ENCODE measurements around the gene DBT. TPM values are rescaled to one million over a fixed set of nuclear protein-coding genes. Genes with fewer than 3 reads are reported as not detected.

Gene DBT
- total RNA-seq, 1 donor from 2014 or later: 11.4 TPM

GRCh38 chr1:100198596-100198995 lies 51.0 kb downstream of the DBT start:
- H3K4me3 Mint-ChIP-seq (ENCODE audit: unreplicated experiment): no peak overlapping the region

DNA sequence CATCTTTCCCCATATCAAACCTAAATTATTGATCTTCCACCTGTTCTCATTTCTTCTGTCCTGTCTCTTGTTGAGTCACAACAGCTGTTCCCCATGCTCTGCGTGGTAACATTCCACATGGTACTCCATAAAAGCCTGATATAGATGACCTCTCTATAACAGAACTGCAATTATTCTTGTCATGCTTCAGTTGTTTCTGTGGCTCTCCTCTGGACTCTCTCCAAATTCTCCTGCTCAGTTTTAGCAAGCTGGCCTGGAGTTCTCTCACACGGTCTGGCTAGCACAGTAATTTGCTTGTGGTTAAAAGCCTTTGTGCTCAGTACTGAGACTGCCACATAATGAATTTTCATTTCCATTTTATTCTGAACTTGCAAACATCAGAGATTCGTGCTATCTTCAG lies 61.0 kb downstream of the DBT start:
- H3K36me3 Mint-ChIP-seq (ENCODE audit: unreplicated experiment): no peaks in the 10 kb centered on the region
- no peaks in the 10 kb centered on the region for H3K4me1 Mint-ChIP-seq (ENCODE audit: low read depth, unreplicated experiment)
- H3K27me3 Mint-ChIP-seq (ENCODE audit: unreplicated experiment): no peaks in the 10 kb centered on the region
- no peak overlapping the region for H3K4me3 Mint-ChIP-seq (ENCODE audit: unreplicated experiment)
- no peaks in the 10 kb centered on the region for H3K9me3 Mint-ChIP-seq (ENCODE audit: unreplicated experiment)
- DNase-seq: no peak
- TF ChIP-seq, protein P1, sequence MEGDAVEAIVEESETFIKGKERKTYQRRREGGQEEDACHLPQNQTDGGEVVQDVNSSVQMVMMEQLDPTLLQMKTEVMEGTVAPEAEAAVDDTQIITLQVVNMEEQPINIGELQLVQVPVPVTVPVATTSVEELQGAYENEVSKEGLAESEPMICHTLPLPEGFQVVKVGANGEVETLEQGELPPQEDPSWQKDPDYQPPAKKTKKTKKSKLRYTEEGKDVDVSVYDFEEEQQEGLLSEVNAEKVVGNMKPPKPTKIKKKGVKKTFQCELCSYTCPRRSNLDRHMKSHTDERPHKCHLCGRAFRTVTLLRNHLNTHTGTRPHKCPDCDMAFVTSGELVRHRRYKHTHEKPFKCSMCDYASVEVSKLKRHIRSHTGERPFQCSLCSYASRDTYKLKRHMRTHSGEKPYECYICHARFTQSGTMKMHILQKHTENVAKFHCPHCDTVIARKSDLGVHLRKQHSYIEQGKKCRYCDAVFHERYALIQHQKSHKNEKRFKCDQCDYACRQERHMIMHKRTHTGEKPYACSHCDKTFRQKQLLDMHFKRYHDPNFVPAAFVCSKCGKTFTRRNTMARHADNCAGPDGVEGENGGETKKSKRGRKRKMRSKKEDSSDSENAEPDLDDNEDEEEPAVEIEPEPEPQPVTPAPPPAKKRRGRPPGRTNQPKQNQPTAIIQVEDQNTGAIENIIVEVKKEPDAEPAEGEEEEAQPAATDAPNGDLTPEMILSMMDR (IDR thresholded peaks at IDR 0.05; ENCODE audit: partially characterized antibody, unreplicated experiment): no peak
- no peak overlapping the region for H3K27ac Mint-ChIP-seq (ENCODE audit: unreplicated experiment)

More at GRCh38 chr1:100198596-100198995, 51.0 kb downstream of the DBT start:
- DNase-seq: no peak
- Mint-ChIP-seq H3K27ac (ENCODE audit: unreplicated experiment) (no peak overlapping the region), H3K4me1 (ENCODE audit: low read depth, unreplicated experiment) (no peaks in the 10 kb centered on the region), H3K9me3 (ENCODE audit: unreplicated experiment) (no peaks in the 10 kb centered on the region), H3K27me3 (ENCODE audit: unreplicated experiment) (no peaks in the 10 kb centered on the region), H3K36me3 (ENCODE audit: unreplicated experiment) (no peaks in the 10 kb centered on the region)
- TF ChIP-seq, protein P1 (IDR thresholded peaks at IDR 0.05; ENCODE audit: partially characterized antibody, unreplicated experiment): no peak

DNA sequence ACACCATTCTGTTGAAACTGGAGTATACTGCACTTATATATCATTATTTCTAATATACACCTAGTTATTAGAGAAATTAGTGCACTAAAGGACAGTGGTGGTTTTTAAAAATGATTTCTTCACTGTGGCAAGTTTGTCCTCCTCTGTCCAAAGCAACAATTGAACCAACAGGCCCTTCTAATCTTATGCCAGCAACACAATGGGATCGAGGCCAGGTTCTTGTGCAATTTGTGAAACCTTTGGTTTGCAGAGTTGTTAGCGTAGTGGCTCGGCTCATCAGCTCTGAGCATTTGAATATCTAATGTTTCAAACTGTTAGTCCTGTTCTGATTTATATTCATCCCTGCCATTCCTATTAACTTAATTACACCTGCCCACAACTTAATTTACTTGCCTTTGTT lies 61.7 kb downstream of the DBT start:
- Mint-ChIP-seq H3K27me3 (ENCODE audit: unreplicated experiment) (no peaks in the 10 kb centered on the region), H3K36me3 (ENCODE audit: unreplicated experiment) (no peaks in the 10 kb centered on the region), H3K27ac (ENCODE audit: unreplicated experiment) (no peak overlapping the region), H3K9me3 (ENCODE audit: unreplicated experiment) (no peaks in the 10 kb centered on the region), H3K4me1 (ENCODE audit: low read depth, unreplicated experiment) (no peaks in the 10 kb centered on the region), H3K4me3 (ENCODE audit: unreplicated experiment) (no peak overlapping the region)
- TF ChIP-seq, protein P1 (IDR thresholded peaks at IDR 0.05; ENCODE audit: partially characterized antibody, unreplicated experiment): no peak
- no peak for DNase-seq

DNA sequence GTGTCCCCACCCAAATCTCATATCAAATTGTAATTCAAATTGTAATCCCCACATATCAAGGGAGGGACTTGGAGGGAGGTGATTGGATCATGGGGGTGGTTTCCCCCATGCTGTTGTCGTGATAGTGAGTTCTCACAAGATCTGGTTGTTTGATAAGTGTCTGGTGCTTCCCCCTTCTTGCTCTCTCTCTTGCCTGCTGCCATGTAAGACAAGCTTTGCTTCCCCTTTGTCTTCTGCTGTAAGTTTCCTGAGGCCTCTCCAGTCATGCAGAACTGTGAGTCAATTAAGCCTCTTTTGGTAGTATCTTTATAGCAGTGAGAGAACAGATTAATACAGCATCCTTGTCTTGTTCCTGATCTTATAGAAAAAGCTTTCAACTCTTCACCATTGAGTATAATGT lies 65.1 kb downstream of the DBT start:
- Mint-ChIP-seq H3K27ac (ENCODE audit: unreplicated experiment) (no peak overlapping the region), H3K4me1 (ENCODE audit: low read depth, unreplicated experiment) (no peaks in the 10 kb centered on the region), H3K36me3 (ENCODE audit: unreplicated experiment) (no peaks in the 10 kb centered on the region), H3K27me3 (ENCODE audit: unreplicated experiment) (no peaks in the 10 kb centered on the region), H3K4me3 (ENCODE audit: unreplicated experiment) (no peak overlapping the region), H3K9me3 (ENCODE audit: unreplicated experiment) (no peaks in the 10 kb centered on the region)
- DNase-seq: no peak
- TF ChIP-seq, protein P1 (IDR thresholded peaks at IDR 0.05; ENCODE audit: partially characterized antibody, unreplicated experiment): no peak

DNA sequence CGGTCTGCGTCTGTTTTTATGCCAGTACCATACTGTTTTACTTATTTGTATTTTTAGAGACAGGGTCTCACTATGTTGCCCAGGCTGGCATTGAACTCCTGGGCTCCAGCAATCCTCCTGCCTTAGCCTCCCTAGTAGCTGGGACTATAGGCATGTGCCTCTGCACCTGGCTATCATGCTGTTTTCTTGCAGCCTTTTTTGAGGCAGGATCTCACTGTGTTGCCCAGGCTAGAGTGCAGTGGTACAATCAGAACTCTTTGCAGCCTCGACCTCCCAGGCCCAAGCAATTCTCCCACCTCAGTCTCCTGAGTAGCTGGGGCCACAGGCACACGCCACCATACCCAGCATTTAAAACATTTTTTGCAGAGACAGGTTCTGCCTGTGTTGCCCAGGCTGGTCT lies 66.3 kb downstream of the DBT start:
- Mint-ChIP-seq H3K36me3 (ENCODE audit: unreplicated experiment) (no peaks in the 10 kb centered on the region), H3K4me1 (ENCODE audit: low read depth, unreplicated experiment) (no peaks in the 10 kb centered on the region), H3K27me3 (ENCODE audit: unreplicated experiment) (no peaks in the 10 kb centered on the region), H3K27ac (ENCODE audit: unreplicated experiment) (no peak overlapping the region), H3K9me3 (ENCODE audit: unreplicated experiment) (no peaks in the 10 kb centered on the region), H3K4me3 (ENCODE audit: unreplicated experiment) (no peak overlapping the region)
- no peak for DNase-seq
- TF ChIP-seq, protein P1 (IDR thresholded peaks at IDR 0.05; ENCODE audit: partially characterized antibody, unreplicated experiment): no peak
